ENCODE data around the gene FGD2. TPM values are rescaled to one million over a fixed set of nuclear protein-coding genes. Genes with fewer than 3 reads are reported as not detected.

The FGD2 gene
- total RNA-seq, 2 donors from 2014 or later = not detected

DNA sequence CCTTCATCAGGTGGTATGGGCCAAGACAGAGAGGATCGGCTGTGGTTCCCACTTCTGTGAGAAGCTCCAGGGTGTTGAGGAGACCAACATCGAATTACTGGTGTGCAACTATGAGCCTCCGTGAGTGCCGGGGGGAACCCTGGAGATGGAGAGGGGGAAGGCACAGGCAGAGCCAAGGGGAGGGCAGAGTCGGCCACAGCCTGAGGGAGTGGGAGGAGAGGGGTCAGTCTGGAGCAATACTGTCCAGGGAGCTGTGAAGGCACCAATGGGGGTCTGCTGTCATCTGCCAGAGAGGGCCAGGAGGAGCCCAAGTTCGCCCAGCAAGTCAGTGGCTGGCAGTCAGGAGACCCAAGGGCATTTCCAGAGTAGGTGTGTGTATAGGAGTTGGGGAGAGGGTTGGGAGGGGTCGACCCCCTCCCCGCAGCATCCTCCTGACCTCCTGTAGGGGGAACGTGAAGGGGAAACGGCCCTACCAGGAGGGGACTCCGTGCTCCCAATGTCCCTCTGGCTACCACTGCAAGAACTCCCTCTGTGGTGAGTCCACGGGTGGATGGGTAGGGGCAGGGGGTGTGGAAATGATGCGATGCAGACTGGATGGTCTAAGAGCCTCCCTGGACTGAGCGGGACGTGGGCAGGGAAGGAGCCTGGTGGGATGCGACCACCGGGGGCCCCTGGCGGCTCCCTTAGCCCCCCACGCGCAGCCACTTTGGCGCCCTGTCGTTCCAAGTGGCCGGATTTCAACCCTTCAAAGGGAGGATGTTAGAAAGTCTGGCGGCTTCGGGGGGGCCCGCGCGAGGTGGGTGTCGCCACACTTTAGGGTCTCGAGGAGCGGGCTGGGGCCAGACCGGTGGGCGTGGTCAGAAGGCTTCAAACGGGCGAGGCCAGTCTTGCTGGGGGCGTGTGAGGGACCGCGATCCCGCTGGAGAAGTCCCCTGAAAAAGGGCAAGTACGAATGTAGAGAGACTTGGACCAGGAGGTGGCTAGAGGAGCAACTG is 43.7 kb upstream of the FGD2 start:
- Histone ChIP-seq H3K27ac (ENCODE audit: low read depth, low read length) (no peak overlapping the region), H3K36me3 (ENCODE audit: control insufficient read depth, insufficient read depth, low read length) (peaks cover 3% of the 10 kb centered on the region), H3K9me3 (ENCODE audit: control insufficient read depth, low read length) (no peaks in the 10 kb centered on the region), H3K4me3 (ENCODE audit: low read length) (no peak overlapping the region), H3K27me3 (ENCODE audit: control insufficient read depth, insufficient read depth, low read length, poor library complexity, severe bottlenecking) (no peaks in the 10 kb centered on the region), H3K9ac (ENCODE audit: extremely low read depth, low read length, poor library complexity, severe bottlenecking) (no peak overlapping the region), H3K4me1 (ENCODE audit: control insufficient read depth, insufficient read depth, low read length) (no peaks in the 10 kb centered on the region)
- Mint-ChIP-seq H3K4me1 (peaks cover 6% of the 10 kb centered on the region), H3K27ac (no peak overlapping the region), H3K4me3 (no peak overlapping the region), H3K36me3 (ENCODE audit: low read depth) (peaks cover 7% of the 10 kb centered on the region), H3K9me3 (no peaks in the 10 kb centered on the region), H3K27me3 (ENCODE audit: insufficient read depth) (peaks cover 1% of the 10 kb centered on the region)
- WGBS, 2 experiments (ENCODE audit: insufficient coverage in 1 of 2, insufficient read length in 1 of 2) = 92 to 93% methylated on average over 30 to 40 of the region's 40 CpGs
- TF ChIP-seq, protein P1, sequence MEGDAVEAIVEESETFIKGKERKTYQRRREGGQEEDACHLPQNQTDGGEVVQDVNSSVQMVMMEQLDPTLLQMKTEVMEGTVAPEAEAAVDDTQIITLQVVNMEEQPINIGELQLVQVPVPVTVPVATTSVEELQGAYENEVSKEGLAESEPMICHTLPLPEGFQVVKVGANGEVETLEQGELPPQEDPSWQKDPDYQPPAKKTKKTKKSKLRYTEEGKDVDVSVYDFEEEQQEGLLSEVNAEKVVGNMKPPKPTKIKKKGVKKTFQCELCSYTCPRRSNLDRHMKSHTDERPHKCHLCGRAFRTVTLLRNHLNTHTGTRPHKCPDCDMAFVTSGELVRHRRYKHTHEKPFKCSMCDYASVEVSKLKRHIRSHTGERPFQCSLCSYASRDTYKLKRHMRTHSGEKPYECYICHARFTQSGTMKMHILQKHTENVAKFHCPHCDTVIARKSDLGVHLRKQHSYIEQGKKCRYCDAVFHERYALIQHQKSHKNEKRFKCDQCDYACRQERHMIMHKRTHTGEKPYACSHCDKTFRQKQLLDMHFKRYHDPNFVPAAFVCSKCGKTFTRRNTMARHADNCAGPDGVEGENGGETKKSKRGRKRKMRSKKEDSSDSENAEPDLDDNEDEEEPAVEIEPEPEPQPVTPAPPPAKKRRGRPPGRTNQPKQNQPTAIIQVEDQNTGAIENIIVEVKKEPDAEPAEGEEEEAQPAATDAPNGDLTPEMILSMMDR (conservative IDR thresholded peaks at IDR 0.05) = no peak
- DNase-seq = no peak

GRCh38 chr6:36962874-36963273 is 42.6 kb upstream of the FGD2 start:
- TF ChIP-seq, protein P1 (conservative IDR thresholded peaks at IDR 0.05) = no peak
- Mint-ChIP-seq H3K4me1 (peaks cover 6% of the 10 kb centered on the region), H3K4me3 (no peak overlapping the region), H3K9me3 (no peaks in the 10 kb centered on the region), H3K36me3 (ENCODE audit: low read depth) (peaks cover 18% of the 10 kb centered on the region), H3K27me3 (ENCODE audit: insufficient read depth) (peaks cover 1% of the 10 kb centered on the region), H3K27ac (no peak overlapping the region)
- DNase-seq = peak; percentile 95
- H3K27ac ChIP-seq (ENCODE audit: low read depth, low read length) = no peak overlapping the region
- no peaks in the 10 kb centered on the region for H3K9me3 ChIP-seq (ENCODE audit: control insufficient read depth, low read length)
- 61 to 68% methylated on average over 11 to 12 of the region's 12 CpGs for WGBS, 2 experiments (ENCODE audit: insufficient coverage in 1 of 2, insufficient read length in 1 of 2)
- H3K9ac ChIP-seq (ENCODE audit: extremely low read depth, low read length, poor library complexity, severe bottlenecking) = no peak overlapping the region
- peaks cover 15% of the 10 kb centered on the region for H3K36me3 ChIP-seq (ENCODE audit: control insufficient read depth, insufficient read depth, low read length)
- no peaks in the 10 kb centered on the region for H3K27me3 ChIP-seq (ENCODE audit: control insufficient read depth, insufficient read depth, low read length, poor library complexity, severe bottlenecking)
- H3K4me3 ChIP-seq (ENCODE audit: low read length) = no peak overlapping the region
- no peaks in the 10 kb centered on the region for H3K4me1 ChIP-seq (ENCODE audit: control insufficient read depth, insufficient read depth, low read length)

GRCh38 chr6:36963451-36964290 is 41.8 kb upstream of the FGD2 start:
- TF ChIP-seq, protein P1 (conservative IDR thresholded peaks at IDR 0.05) = no peak
- peaks cover 6% of the 10 kb centered on the region for H3K4me1 Mint-ChIP-seq
- peaks cover 1% of the 10 kb centered on the region for H3K27me3 Mint-ChIP-seq (ENCODE audit: insufficient read depth)
- peaks cover 26% of the 10 kb centered on the region for H3K36me3 Mint-ChIP-seq (ENCODE audit: low read depth)
- H3K4me3 Mint-ChIP-seq = no peak overlapping the region
- 85% methylated on average over 10 to 11 of the region's 11 CpGs for WGBS, 2 experiments (ENCODE audit: insufficient coverage in 1 of 2, insufficient read length in 1 of 2)
- Histone ChIP-seq H3K36me3 (ENCODE audit: control insufficient read depth, insufficient read depth, low read length) (peaks cover 23% of the 10 kb centered on the region), H3K4me1 (ENCODE audit: control insufficient read depth, insufficient read depth, low read length) (no peaks in the 10 kb centered on the region), H3K4me3 (ENCODE audit: low read length) (no peak overlapping the region), H3K9ac (ENCODE audit: extremely low read depth, low read length, poor library complexity, severe bottlenecking) (no peak overlapping the region), H3K27ac (ENCODE audit: low read depth, low read length) (no peak overlapping the region), H3K27me3 (ENCODE audit: control insufficient read depth, insufficient read depth, low read length, poor library complexity, severe bottlenecking) (no peaks in the 10 kb centered on the region), H3K9me3 (ENCODE audit: control insufficient read depth, low read length) (no peaks in the 10 kb centered on the region)
- H3K9me3 Mint-ChIP-seq = no peaks in the 10 kb centered on the region
- DNase-seq = no peak
- no peak overlapping the region for H3K27ac Mint-ChIP-seq

All from endodermal cell (in vitro differentiated cells).